Uterus (tissue), 2 donors: ENCODE data around the gene SMG9.

Experiments
- POLR2A ChIP-seq, 2 donors: fragments of 450-650 bp; IDR thresholded peaks; one replicate each; pipeline ENCODE4 v1.6.1; 2016; ENCODE audit warnings: antibody characterized with exemption in 2 of 2, mild to moderate bottlenecking in 1 of 2, moderate library complexity in 1 of 2
- TF ChIP-seq, protein P1 (sequence below), 4 experiments: fragments of 200-600 bp in 2 of 4; fragments of 450-650 bp in 2 of 4; sonication (generic) in 2 of 4; IDR thresholded peaks; one replicate each; pipeline ENCODE4 v1.5.1; 2016 to 2019; ENCODE audit warnings: antibody characterized with exemption in 4 of 4, mild to moderate bottlenecking in 2 of 4, moderate library complexity in 1 of 4

DNA sequence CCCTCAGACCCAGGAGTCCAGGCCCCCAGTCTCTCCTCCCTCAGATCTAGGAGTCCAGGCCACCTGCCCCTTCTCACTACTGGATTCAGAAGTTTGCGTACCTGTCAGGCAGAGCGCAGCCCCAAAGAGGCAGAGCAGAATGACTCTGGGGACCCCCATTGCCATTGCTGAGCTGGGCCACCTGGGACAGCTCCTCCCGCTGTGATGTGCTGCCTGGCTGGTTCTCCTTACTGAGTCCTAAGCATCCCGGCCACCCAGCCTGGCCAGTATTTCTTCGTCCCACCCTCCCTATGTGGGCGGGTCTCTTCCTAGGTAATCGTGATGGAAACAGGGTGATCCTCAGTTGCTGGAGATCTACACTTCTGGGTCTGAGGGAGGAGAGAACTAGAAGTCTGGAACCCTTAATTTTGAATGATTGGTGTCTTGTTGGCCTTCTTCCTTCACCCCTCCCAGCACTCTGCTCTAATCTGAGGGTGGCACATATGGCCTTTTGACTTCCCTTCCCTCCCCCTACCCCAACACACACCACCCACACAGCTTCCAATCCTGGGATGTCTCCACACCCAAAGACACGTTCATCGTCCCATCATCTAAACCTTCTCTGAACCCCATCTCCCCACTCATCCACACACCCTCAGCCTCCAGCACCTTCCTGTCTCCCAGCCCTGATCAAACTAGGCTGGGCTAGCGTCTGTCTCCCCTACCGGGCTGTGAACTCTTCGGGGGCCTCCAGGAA, 47.6 kb upstream of the SMG9 start, which contains the start of gene LYPD5:
- TF ChIP-seq, protein P1, sequence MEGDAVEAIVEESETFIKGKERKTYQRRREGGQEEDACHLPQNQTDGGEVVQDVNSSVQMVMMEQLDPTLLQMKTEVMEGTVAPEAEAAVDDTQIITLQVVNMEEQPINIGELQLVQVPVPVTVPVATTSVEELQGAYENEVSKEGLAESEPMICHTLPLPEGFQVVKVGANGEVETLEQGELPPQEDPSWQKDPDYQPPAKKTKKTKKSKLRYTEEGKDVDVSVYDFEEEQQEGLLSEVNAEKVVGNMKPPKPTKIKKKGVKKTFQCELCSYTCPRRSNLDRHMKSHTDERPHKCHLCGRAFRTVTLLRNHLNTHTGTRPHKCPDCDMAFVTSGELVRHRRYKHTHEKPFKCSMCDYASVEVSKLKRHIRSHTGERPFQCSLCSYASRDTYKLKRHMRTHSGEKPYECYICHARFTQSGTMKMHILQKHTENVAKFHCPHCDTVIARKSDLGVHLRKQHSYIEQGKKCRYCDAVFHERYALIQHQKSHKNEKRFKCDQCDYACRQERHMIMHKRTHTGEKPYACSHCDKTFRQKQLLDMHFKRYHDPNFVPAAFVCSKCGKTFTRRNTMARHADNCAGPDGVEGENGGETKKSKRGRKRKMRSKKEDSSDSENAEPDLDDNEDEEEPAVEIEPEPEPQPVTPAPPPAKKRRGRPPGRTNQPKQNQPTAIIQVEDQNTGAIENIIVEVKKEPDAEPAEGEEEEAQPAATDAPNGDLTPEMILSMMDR (IDR thresholded peaks at IDR 0.05): no peak
- TF ChIP-seq POLR2A (IDR thresholded peaks at IDR 0.05): no peak
